H1 (cell line): ENCODE measurements around the gene GAS6. TPM values are rescaled to one million over a fixed set of nuclear protein-coding genes. Genes with fewer than 3 reads are reported as not detected.

Experiments
- BRCA1 ChIP-seq: IDR thresholded peaks from 2 replicates; pipeline ENCODE4 v1.6.1; 2012; ENCODE audit warnings: low read depth, low read length, improper control_type of control experiment
- EZH2 ChIP-seq: fragments of 200-600 bp; sonication (generic); IDR thresholded peaks from 2 replicates; pipeline ENCODE4 v1.7.1; 2012; ENCODE audit warnings: low read depth, mild to moderate bottlenecking, moderate library complexity, low read length, inconsistent platforms; ENCODE audit not compliant: severe bottlenecking
- POU5F1 ChIP-seq: IDR thresholded peaks from 2 replicates; pipeline ENCODE4 v1.6.1; 2011; ENCODE audit warnings: low read depth, mild to moderate bottlenecking, low read length, moderate library complexity
- SUZ12 ChIP-seq: fragments of 200-600 bp; sonication (generic); IDR thresholded peaks from 2 replicates; pipeline ENCODE4 v1.6.1; 2012; ENCODE audit warnings: mild to moderate bottlenecking, inconsistent platforms, low read length, moderate library complexity, mixed read lengths
- ZNF274 ChIP-seq: IDR thresholded peaks from 2 replicates; pipeline ENCODE4 v1.7.0; 2012; ENCODE audit warnings: low read length, borderline replicate concordance; ENCODE audit errors: extremely low read depth
- polyA plus RNA-seq, 7 experiments: library from polyadenylated mRNA; depleted of rRNA in 3 of 7; stranded (reverse) in 5 of 7; unstranded in 2 of 7; fragments of >200 nt in 5 of 7; fragments of 200-250 nt in 2 of 7; gene quantifications; 1 replicate in 5 of 7; 2 replicates in 1 of 7; 4 replicates in 1 of 7; pipeline versions ENCODE4 v1.2.1 to v1.2.3, GENCODE V29; 2011 to 2013; ENCODE audit warnings: missing spikeins in 2 of 7, mixed read lengths in 2 of 7
- total RNA-seq: library from RNA; stranded (reverse); fragmentation: NEBNext Ultra II Directional; extraction: Animal tissue kit (Norgen Biotek cat#: 25700); gene quantifications from 2 replicates; pipeline ENCODE4 v1.2.1, GENCODE V29; 2021
- TF ChIP-seq, protein P1 (sequence below): fragments of 300-600 bp; sonication (generic); IDR thresholded peaks from 2 replicates; pipeline ENCODE4 v1.7.1; 2012; ENCODE audit warnings: low read length, moderate library complexity, mild to moderate bottlenecking, inconsistent platforms; ENCODE audit not compliant: insufficient replicate concordance

GAS6 gene
- total and polyA plus RNA-seq, 2 of the 8 experiments (the other 6 are each of a cell fraction or from before 2014, with no cell fraction given), result 18.6 to 31.0 TPM

GRCh38 chr13:113832631-113833030 is 31.2 kb downstream of the GAS6 start (continued):
- TF ChIP-seq BRCA1, result no peak
- TF ChIP-seq, protein P1, sequence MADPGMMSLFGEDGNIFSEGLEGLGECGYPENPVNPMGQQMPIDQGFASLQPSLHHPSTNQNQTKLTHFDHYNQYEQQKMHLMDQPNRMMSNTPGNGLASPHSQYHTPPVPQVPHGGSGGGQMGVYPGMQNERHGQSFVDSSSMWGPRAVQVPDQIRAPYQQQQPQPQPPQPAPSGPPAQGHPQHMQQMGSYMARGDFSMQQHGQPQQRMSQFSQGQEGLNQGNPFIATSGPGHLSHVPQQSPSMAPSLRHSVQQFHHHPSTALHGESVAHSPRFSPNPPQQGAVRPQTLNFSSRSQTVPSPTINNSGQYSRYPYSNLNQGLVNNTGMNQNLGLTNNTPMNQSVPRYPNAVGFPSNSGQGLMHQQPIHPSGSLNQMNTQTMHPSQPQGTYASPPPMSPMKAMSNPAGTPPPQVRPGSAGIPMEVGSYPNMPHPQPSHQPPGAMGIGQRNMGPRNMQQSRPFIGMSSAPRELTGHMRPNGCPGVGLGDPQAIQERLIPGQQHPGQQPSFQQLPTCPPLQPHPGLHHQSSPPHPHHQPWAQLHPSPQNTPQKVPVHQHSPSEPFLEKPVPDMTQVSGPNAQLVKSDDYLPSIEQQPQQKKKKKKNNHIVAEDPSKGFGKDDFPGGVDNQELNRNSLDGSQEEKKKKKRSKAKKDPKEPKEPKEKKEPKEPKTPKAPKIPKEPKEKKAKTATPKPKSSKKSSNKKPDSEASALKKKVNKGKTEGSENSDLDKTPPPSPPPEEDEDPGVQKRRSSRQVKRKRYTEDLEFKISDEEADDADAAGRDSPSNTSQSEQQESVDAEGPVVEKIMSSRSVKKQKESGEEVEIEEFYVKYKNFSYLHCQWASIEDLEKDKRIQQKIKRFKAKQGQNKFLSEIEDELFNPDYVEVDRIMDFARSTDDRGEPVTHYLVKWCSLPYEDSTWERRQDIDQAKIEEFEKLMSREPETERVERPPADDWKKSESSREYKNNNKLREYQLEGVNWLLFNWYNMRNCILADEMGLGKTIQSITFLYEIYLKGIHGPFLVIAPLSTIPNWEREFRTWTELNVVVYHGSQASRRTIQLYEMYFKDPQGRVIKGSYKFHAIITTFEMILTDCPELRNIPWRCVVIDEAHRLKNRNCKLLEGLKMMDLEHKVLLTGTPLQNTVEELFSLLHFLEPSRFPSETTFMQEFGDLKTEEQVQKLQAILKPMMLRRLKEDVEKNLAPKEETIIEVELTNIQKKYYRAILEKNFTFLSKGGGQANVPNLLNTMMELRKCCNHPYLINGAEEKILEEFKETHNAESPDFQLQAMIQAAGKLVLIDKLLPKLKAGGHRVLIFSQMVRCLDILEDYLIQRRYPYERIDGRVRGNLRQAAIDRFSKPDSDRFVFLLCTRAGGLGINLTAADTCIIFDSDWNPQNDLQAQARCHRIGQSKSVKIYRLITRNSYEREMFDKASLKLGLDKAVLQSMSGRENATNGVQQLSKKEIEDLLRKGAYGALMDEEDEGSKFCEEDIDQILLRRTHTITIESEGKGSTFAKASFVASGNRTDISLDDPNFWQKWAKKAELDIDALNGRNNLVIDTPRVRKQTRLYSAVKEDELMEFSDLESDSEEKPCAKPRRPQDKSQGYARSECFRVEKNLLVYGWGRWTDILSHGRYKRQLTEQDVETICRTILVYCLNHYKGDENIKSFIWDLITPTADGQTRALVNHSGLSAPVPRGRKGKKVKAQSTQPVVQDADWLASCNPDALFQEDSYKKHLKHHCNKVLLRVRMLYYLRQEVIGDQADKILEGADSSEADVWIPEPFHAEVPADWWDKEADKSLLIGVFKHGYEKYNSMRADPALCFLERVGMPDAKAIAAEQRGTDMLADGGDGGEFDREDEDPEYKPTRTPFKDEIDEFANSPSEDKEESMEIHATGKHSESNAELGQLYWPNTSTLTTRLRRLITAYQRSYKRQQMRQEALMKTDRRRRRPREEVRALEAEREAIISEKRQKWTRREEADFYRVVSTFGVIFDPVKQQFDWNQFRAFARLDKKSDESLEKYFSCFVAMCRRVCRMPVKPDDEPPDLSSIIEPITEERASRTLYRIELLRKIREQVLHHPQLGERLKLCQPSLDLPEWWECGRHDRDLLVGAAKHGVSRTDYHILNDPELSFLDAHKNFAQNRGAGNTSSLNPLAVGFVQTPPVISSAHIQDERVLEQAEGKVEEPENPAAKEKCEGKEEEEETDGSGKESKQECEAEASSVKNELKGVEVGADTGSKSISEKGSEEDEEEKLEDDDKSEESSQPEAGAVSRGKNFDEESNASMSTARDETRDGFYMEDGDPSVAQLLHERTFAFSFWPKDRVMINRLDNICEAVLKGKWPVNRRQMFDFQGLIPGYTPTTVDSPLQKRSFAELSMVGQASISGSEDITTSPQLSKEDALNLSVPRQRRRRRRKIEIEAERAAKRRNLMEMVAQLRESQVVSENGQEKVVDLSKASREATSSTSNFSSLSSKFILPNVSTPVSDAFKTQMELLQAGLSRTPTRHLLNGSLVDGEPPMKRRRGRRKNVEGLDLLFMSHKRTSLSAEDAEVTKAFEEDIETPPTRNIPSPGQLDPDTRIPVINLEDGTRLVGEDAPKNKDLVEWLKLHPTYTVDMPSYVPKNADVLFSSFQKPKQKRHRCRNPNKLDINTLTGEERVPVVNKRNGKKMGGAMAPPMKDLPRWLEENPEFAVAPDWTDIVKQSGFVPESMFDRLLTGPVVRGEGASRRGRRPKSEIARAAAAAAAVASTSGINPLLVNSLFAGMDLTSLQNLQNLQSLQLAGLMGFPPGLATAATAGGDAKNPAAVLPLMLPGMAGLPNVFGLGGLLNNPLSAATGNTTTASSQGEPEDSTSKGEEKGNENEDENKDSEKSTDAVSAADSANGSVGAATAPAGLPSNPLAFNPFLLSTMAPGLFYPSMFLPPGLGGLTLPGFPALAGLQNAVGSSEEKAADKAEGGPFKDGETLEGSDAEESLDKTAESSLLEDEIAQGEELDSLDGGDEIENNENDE, result no peak
- TF ChIP-seq EZH2, result no peak
- TF ChIP-seq SUZ12, result no peak
- no peak for TF ChIP-seq ZNF274
- no peak for TF ChIP-seq POU5F1
